Heart left ventricle (tissue), 13 donors: Measurements from ENCODE around the gene DIAPH3.

Experiments
- CTCF ChIP-seq, 12 donors: fragments of 200-600 bp; sonication (generic) in 4 of 12; IDR thresholded peaks; one replicate each; pipeline versions ENCODE4 v1.5.0 to v1.8.0; 2018 to 2022; ENCODE audit warnings: antibody characterized with exemption in 12 of 12, mild to moderate bottlenecking in 5 of 12
- POLR2A ChIP-seq, 2 donors: fragments of 450-650 bp; IDR thresholded peaks; one replicate each; pipeline ENCODE4 v1.6.1; 2017; ENCODE audit warnings: antibody characterized with exemption in 2 of 2, mild to moderate bottlenecking in 2 of 2, moderate library complexity in 2 of 2
- donor health status: ischemic (EF 13 %, LVEDD 7.1; RV severe dilation, severe dysfunction).
- donor health status: DM: no; HTN: yes; CAD: no.
- donor health status: DM: no; HTN: no; CAD: no.
- donor health status: ischemic (EF 25% LVEDD 6.9; RV normal size, moderate dysfunction).
- donor health status: ischemic (EF 25% LVEDD 5.7; RV mildly dilated, moderate dysfunction).
- donor health status: ischemic (EF 35%, LVEDD 5.7; RV mildly dilated, moderate dysfunction).
- donor health status: nonischemic (EF 11% LVEDD 7.7; RV severe dilation, severe dysfunction).
- donor health status: DM: yes; HTN: yes; CAD: no.
- donor health status: PGD.
- donor health status: ischemic (EF 29% LVEDD 5.4; RV normal size, mild dysfunction).
- donor health status: nonischemic (EF 23%, LVEDD 6.1; RV moderate dilation, normal function).

DNA sequence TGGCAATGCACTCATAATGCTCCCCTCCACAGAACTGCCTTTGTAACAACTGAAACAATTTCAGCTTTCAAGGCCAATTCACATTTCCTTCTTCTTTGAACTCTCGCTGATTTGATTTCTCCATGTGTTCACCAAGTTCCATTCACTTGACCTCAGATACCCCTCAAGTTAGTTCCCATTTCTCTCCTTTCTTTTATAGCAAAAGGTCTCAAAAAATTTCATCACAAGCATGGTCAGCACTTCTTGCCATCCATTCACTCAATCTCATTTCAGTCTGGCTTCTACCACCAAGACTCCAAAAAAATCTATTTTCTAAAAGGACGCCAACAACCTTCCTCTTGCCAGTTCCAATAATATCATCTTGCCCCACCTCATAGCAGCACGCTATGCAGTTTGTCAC lies 135.7 kb downstream of the DIAPH3 start:
- no peak for TF ChIP-seq CTCF (IDR thresholded peaks at IDR 0.05)
- no peak for TF ChIP-seq POLR2A (IDR thresholded peaks at IDR 0.05)
